ENCODE measurements around the gene LOXL3. TPM values are rescaled to one million over a fixed set of nuclear protein-coding genes. Genes with fewer than 3 reads are reported as not detected.
"Not testable (repeated sequence)": the region's sequence is repeated elsewhere in the genome, so short reads cannot be mapped to it uniquely, and the experiment has no call there.

Gene LOXL3
- total RNA-seq, 1 donor, result 14.3 TPM

- no peak for DNase-seq (ENCODE audit: low read depth in 2 of 3, low spot score in 2 of 3)
Observed at GRCh38 chr2:74496997-74497776, 56.6 kb downstream of the LOXL3 start.

GRCh38 chr2:74495440-74495839, 58.3 kb downstream of the LOXL3 start:
- DNase-seq (ENCODE audit: low read depth in 2 of 3, low spot score in 2 of 3), result no peak

- DNase-seq (ENCODE audit: low read depth in 2 of 3, low spot score in 2 of 3), result no peak
Observed at GRCh38 chr2:74493546-74493945, 60.2 kb downstream of the LOXL3 start.

GRCh38 chr2:74491648-74492544, 61.8 kb downstream of the LOXL3 start:
- DNase-seq (ENCODE audit: low read depth in 2 of 3, low spot score in 2 of 3), result no peak

GRCh38 chr2:74489906-74490305, 63.8 kb downstream of the LOXL3 start:
- no peak for DNase-seq (ENCODE audit: low read depth in 2 of 3, low spot score in 2 of 3)

- no peak for DNase-seq (ENCODE audit: low read depth in 2 of 3, low spot score in 2 of 3)
Observed at GRCh38 chr2:74488643-74489481, 64.9 kb downstream of the LOXL3 start.

GRCh38 chr2:74486141-74486540, 67.6 kb downstream of the LOXL3 start:
- DNase-seq (ENCODE audit: low read depth in 2 of 3, low spot score in 2 of 3), result no peak

- not testable (repeated sequence) for DNase-seq (ENCODE audit: low read depth in 2 of 3, low spot score in 2 of 3)
Observed at GRCh38 chr2:74483675-74484164, 70.0 kb downstream of the LOXL3 start.

- DNase-seq (ENCODE audit: low read depth in 2 of 3, low spot score in 2 of 3), result peak; percentile 89 to 97 (median 95)
Observed at GRCh38 chr2:74482801-74483674, 70.7 kb downstream of the LOXL3 start, which contains the start of the genes CCDC142 and TTC31. Gene CCDC142 (minus strand): TSS chr2:74482998. CDS start chr2:74482837, 161 bp downstream. Gene TTC31 (plus strand): TSS chr2:74483081. CDS start chr2:74483096, 15 bp downstream.

Other genes starting within 250 kb of the LOXL3 start
- gene SLC4A5, start 210.5 kb downstream of the LOXL3 start, total RNA-seq, result 4.3 TPM
- gene DCTN1, start 173.6 kb downstream of the LOXL3 start, total RNA-seq, result 98.3 TPM
- 2.7 TPM for gene C2orf81, start 132.3 kb downstream of the LOXL3 start, total RNA-seq
- 98.0 TPM for gene WDR54, start 132.2 kb downstream of the LOXL3 start, total RNA-seq
- 18.6 TPM for gene RTKN, start 112.0 kb downstream of the LOXL3 start, total RNA-seq
- gene INO80B, start 98.9 kb downstream of the LOXL3 start, total RNA-seq, result 18.0 TPM
- 121 TPM for gene WBP1, start 95.5 kb downstream of the LOXL3 start, total RNA-seq
- 68.1 TPM for gene MOGS, start 88.6 kb downstream of the LOXL3 start, total RNA-seq
- gene MRPL53, start 81.3 kb downstream of the LOXL3 start, total RNA-seq, result 36.4 TPM
- 31.5 TPM for gene CCDC142, start 70.9 kb downstream of the LOXL3 start, total RNA-seq
- gene TTC31, start 70.9 kb downstream of the LOXL3 start, total RNA-seq, result 15.6 TPM
- gene LBX2, start 54.3 kb downstream of the LOXL3 start, total RNA-seq, result 0.54 TPM
- gene PCGF1, start 46.2 kb downstream of the LOXL3 start, total RNA-seq, result 16.2 TPM
- gene TLX2, start 39.5 kb downstream of the LOXL3 start, total RNA-seq, result 0.27 TPM
- gene DQX1, start 27.7 kb downstream of the LOXL3 start, total RNA-seq, result under 0.01 TPM
- gene AUP1, start 24.2 kb downstream of the LOXL3 start, total RNA-seq, result 121 TPM
- gene HTRA2, start 24.0 kb downstream of the LOXL3 start, total RNA-seq, result 108 TPM
- gene DOK1, start 778 bp upstream of the LOXL3 start, total RNA-seq, result 61.7 TPM
- gene M1AP, start 94.4 kb upstream of the LOXL3 start, total RNA-seq, result 0.54 TPM
- gene SEMA4F, start 100.3 kb upstream of the LOXL3 start, total RNA-seq, result 4.8 TPM

Data from hematopoietic multipotent progenitor cell (in vitro differentiated cells).